ENCODE results near the gene TCERG1L.
"Not testable (repeated sequence)": the region's sequence is repeated elsewhere in the genome, so short reads cannot be mapped to it uniquely, and the experiment has no call there.

Gene TCERG1L

GRCh38 chr10:131245475-131246059 lies 66.0 kb downstream of the TCERG1L start:
- no peak for DNase-seq

- no peak for DNase-seq
These were observed 66.7 kb downstream of the TCERG1L start for GRCh38 chr10:131244836-131245235.

GRCh38 chr10:131243076-131243475 lies 68.4 kb downstream of the TCERG1L start:
- no peak for DNase-seq

- peak; percentile 55 for DNase-seq
These were observed 69.5 kb downstream of the TCERG1L start for GRCh38 chr10:131242007-131242406.

GRCh38 chr10:131240691-131241090 lies 70.8 kb downstream of the TCERG1L start:
- no peak for DNase-seq

GRCh38 chr10:131239926-131240325 lies 71.6 kb downstream of the TCERG1L start:
- no peak for DNase-seq

GRCh38 chr10:131239450-131239849 lies 72.1 kb downstream of the TCERG1L start:
- DNase-seq, result no peak

GRCh38 chr10:131238669-131239280 lies 72.7 kb downstream of the TCERG1L start:
- DNase-seq, result peak; percentile 90

GRCh38 chr10:131237991-131238651 lies 73.4 kb downstream of the TCERG1L start:
- DNase-seq, result no peak

GRCh38 chr10:131234606-131235005 lies 76.9 kb downstream of the TCERG1L start:
- DNase-seq, result not testable (repeated sequence)

- no peak for DNase-seq
These were observed 77.8 kb downstream of the TCERG1L start for GRCh38 chr10:131233611-131234258.

GRCh38 chr10:131231965-131232541 lies 79.5 kb downstream of the TCERG1L start:
- peak; percentile 64 for DNase-seq

GRCh38 chr10:131231323-131231964 lies 80.1 kb downstream of the TCERG1L start:
- DNase-seq, result no peak

GRCh38 chr10:131230641-131231322 lies 80.7 kb downstream of the TCERG1L start:
- no peak for DNase-seq

GRCh38 chr10:131230166-131230565 lies 81.4 kb downstream of the TCERG1L start:
- DNase-seq, result no peak

GRCh38 chr10:131227163-131227740 lies 84.3 kb downstream of the TCERG1L start:
- DNase-seq, result no peak

GRCh38 chr10:131226446-131227162 lies 84.9 kb downstream of the TCERG1L start:
- DNase-seq, result peak; percentile 90

- DNase-seq, result no peak
These were observed 87.4 kb downstream of the TCERG1L start for GRCh38 chr10:131224106-131224505.

- no peak for DNase-seq
These were observed 88.1 kb downstream of the TCERG1L start for GRCh38 chr10:131223422-131223821.

- no peak for DNase-seq
These were observed 88.5 kb downstream of the TCERG1L start for GRCh38 chr10:131222986-131223385.

GRCh38 chr10:131221632-131222277 lies 89.8 kb downstream of the TCERG1L start:
- no peak for DNase-seq

Data from NCI-H1436 (cell line).